GM19467 (cell line): Measurements from ENCODE around the gene CCT6A.
"Not testable (repeated sequence)": the region's sequence is repeated elsewhere in the genome, so short reads cannot be mapped to it uniquely, and the experiment has no call there.

Source experiments
- ATAC-seq: cut with Tn5 transposase; IDR thresholded peaks from one replicate; pipeline ENCODE4 v1.9.1; 2021; ENCODE audit warnings: mild to moderate bottlenecking, moderate library complexity; ENCODE audit not compliant: unreplicated experiment

CCT6A gene

GRCh38 chr7:56051053-56051338 is 569 bp upstream of the CCT6A start:
- no peak for ATAC-seq

- no peak for ATAC-seq
Observed at GRCh38 chr7:56053379-56053778, 1.8 kb downstream of the CCT6A start.

- ATAC-seq, result no peak
Observed at GRCh38 chr7:56053993-56054392, 2.4 kb downstream of the CCT6A start.

- ATAC-seq, result no peak
Observed at GRCh38 chr7:56062382-56062781, 10.8 kb downstream of the CCT6A start.

- ATAC-seq, result no peak
Observed at GRCh38 chr7:56063500-56063881, 11.9 kb downstream of the CCT6A start.

- peak; percentile 88 for ATAC-seq
Observed at GRCh38 chr7:56063882-56064625, 12.5 kb downstream of the CCT6A start, which contains the start of gene SUMF2. Gene SUMF2 (plus strand): TSS chr7:56064286. CDS start chr7:56064312, 26 bp downstream.

GRCh38 chr7:56066376-56066775 is 14.8 kb downstream of the CCT6A start:
- not testable (repeated sequence) for ATAC-seq

GRCh38 chr7:56074371-56074791 is 22.8 kb downstream of the CCT6A start:
- ATAC-seq, result peak; percentile 88

GRCh38 chr7:56077681-56078080 is 26.1 kb downstream of the CCT6A start:
- ATAC-seq, result no peak

GRCh38 chr7:56078196-56078595 is 26.6 kb downstream of the CCT6A start:
- no peak for ATAC-seq

GRCh38 chr7:56079450-56080185 is 28.1 kb downstream of the CCT6A start:
- no peak for ATAC-seq

- not testable (repeated sequence) for ATAC-seq
Observed at GRCh38 chr7:56080726-56081435, 29.3 kb downstream of the CCT6A start.

- ATAC-seq, result no peak
Observed at GRCh38 chr7:56081626-56082340, 30.2 kb downstream of the CCT6A start.

GRCh38 chr7:56083150-56083785 is 31.7 kb downstream of the CCT6A start:
- ATAC-seq, result no peak

- no peak for ATAC-seq
Observed at GRCh38 chr7:56086761-56087160, 35.2 kb downstream of the CCT6A start.

- ATAC-seq, result no peak
Observed at GRCh38 chr7:56087445-56087844, 35.9 kb downstream of the CCT6A start.

GRCh38 chr7:56091591-56091990 is 40.0 kb downstream of the CCT6A start:
- no peak for ATAC-seq

GRCh38 chr7:56092388-56092787 is 40.8 kb downstream of the CCT6A start:
- not testable (repeated sequence) for ATAC-seq

GRCh38 chr7:56092789-56093531 is 41.4 kb downstream of the CCT6A start, which contains the start of gene PHKG1:
Gene PHKG1 (minus strand): TSS chr7:56092952. CDS start chr7:56088941, 4,011 bp downstream.
- ATAC-seq, result no peak

- ATAC-seq, result no peak
Observed at GRCh38 chr7:56097700-56098099, 46.1 kb downstream of the CCT6A start.
